Embryonic facial prominence (tissue), 1 donor: Measurements from ENCODE around the gene RASIP1.
"Not testable (repeated sequence)": the region's sequence is repeated elsewhere in the genome, so short reads cannot be mapped to it uniquely, and the experiment has no call there.

Experiments
- DNase-seq: peaks from one replicate; pipeline ENCODE4 v3.0.0-alpha.2; 2016; ENCODE audit errors: extremely low spot score

The RASIP1 gene

GRCh38 chr19:48731452-48731851 is 9.0 kb downstream of the RASIP1 start:
- no peak for DNase-seq

DNA sequence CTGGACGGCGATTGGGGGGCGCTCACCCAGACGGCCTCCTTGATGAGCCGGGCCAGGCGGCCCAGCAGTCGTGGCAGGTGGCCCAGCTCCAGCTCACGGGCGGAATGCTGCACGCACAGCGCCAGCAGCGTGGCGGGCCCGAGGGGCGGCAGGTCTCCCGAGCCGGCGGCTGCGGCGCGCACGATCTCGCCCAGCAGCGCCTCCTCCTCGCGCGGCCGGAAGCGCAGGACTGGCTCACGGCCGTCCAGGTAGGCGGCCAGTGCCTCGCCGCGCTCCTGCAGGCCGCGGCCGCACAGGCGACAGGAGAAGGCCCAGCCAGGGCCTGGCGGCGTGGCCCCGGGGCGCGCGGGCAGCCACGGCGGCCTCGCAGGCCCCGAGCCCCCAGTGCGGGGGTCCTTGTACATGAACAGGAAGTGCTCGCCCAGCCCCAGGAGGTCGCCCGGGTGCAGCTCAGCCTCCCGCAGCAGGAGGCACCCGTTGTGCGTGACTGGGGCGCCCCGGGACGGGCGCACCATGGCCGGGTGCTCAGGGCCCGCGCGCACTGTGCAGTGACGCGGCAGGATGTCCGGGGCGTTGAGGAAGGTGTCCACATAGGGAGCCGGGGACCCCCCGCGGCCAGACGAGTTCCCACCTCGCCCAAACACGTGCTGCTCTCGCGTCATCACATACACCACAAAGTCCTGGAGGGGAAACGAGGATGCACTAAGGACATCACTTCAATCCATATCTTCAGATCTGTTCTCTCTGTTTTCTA is 11.3 kb downstream of the RASIP1 start:
- DNase-seq = no peak

GRCh38 chr19:48726556-48726955 is 13.9 kb downstream of the RASIP1 start:
- DNase-seq = no peak

- DNase-seq = peak; percentile 76
Measured at GRCh38 chr19:48724796-48725753, 15.3 kb downstream of the RASIP1 start.

GRCh38 chr19:48722196-48722708 is 18.2 kb downstream of the RASIP1 start:
- DNase-seq = no peak

DNA sequence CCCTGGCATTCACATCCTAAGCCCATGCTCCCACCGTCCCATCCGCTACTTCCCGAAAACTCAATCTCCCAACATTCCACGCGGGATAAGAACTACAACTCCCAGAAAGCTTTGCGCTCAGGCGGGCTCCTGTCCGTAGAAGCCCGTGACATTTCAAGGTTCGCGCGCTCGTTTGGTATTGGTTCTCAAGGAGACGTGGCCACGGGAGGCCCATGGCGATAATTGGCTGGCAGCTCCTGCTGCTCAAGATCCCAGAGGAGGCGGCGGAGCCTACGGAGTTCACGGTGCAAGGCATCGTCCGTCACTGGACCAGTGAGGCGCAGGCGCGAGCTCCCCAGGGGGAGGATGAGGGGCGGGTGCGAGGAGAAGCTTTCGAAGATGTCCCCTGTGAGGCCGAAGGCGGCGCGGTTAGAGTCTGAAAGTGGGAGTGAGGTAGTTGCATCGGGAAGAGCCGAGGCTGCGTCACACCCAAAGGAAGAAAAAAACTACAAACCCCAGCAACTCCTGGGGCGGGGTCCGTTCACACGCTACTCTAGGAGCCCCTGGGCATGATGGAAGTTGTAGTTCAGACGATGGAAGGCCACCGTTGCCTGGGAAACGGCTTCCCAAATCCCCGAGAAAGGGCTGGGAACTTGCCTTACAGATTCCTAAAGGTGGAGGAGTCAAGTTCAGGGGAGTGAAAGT is 19.7 kb downstream of the RASIP1 start:
- DNase-seq = peak; percentile 99

GRCh38 chr19:48720251-48720612 is 20.2 kb downstream of the RASIP1 start:
- DNase-seq = no peak

- DNase-seq = no peak
Measured at GRCh38 chr19:48719263-48720171, 20.9 kb downstream of the RASIP1 start, which contains the start of gene MAMSTR. TSS of gene MAMSTR (minus strand) at chr19:48719725. CDS start at chr19:48719031, 694 bp downstream.

DNA sequence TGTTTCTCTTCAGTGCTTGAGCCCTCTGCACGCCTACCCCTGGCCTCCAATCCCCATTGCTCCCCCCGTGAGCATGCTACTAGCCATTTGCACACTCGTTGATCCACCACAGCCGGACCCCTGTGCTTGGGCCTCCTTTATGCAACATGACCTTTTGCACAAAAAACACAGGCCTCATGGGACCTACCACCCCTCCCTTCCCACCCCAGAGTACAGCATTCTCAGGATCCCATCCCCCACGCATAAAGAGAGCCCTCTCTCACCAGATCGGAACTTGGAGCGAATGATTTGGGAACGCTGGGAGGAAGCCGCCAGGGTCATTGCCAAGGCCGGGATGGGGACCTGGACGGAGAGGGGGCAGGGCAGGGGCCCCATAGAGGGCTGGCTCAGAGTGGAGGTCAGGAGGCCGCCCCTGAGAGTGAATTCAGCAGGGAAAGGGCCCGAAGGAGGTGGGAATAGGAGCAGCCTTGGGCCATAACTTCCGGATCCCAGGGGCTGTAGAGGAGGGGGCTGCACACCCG is 21.6 kb downstream of the RASIP1 start:
- no peak for DNase-seq

DNA sequence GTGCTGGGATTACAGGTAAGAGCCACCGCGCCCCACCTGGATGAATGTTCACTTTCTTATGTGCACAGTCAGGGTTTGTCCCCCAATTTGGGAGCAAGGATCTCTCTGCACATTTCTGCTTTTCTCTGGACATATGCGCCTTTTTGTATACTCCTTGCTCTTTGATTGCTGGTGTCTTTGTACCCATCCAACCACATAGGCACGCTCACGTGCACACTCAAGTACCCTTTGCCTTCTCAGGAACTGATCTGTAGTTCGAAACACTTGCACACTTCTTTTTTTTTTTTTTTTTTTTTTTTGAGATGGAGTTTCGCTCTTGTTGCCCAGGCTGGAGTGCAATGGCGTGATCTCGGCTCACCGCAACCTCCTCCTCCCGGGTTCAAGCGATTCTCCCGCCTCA is 22.3 kb downstream of the RASIP1 start:
- DNase-seq = not testable (repeated sequence)

- DNase-seq = peak; percentile 61
Measured at GRCh38 chr19:48716562-48717291, 23.7 kb downstream of the RASIP1 start.

DNA sequence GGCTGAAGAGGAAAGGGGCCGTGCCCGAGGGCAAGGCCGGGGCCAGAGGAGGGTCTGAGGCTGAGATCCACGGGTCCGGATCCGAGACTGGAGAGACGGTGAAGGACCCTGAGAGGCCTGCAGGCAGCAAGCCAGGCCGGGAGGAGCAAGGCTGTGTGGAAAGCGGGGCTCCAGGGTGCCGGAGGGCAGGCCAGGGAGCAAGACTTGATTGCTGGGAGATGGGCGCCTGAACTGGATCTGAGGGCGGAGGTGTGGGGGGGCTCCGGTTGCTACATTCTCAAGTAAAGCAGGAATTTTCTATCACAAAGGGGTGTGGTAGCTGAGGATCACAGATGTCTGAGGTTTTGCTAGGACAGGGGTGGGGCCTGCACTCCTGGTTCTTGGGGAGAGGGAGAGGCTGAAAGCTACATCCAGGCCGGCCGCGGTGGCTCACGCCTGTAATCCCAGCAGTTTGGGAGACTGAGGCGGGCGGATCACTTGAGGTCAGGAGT is 24.7 kb downstream of the RASIP1 start:
- DNase-seq = no peak

DNA sequence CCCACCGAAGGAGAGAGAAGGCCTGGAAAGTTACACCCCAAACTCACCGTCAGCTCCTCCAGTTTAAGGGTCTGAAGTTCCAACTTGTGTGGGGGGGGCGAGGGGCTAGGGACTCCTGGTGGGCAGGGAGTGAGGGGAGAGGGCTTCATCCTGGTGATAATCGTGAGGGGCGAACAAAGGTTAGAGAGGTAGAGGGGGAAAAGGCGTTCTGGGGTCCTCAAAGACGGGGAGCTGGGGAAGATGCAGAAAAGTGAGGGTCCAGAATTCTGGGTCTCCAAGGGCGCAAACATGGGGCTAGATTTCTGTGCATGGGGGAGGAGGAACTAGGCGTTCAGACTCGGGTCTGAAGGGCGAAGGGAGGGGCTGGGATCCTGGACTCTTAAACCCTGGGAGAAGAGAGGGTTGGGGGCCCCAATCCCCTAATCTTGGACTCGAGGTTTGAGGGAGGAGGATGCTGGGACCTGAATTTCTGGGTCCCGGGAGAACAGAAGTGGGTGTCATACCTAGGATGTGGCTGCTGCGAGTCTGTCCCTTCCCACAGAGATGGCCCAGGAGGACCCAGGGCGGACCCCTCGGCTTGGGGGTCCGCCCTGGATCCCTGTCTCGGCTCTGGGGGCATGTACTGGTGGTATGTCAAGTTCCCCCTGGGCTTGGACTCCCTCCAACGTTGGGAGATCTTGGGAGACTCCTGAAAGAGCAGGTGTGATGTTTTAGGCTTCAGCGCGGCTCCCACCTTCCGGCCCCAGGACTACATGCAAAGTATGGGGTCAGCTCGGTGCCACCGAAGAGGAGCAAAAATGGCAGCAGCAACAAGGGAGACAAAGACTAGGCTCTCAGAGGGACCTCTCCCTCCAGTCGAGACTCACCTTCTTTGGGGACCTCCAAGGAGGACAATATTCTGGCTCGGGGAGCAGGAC is 25.4 kb downstream of the RASIP1 start:
- DNase-seq = no peak

DNA sequence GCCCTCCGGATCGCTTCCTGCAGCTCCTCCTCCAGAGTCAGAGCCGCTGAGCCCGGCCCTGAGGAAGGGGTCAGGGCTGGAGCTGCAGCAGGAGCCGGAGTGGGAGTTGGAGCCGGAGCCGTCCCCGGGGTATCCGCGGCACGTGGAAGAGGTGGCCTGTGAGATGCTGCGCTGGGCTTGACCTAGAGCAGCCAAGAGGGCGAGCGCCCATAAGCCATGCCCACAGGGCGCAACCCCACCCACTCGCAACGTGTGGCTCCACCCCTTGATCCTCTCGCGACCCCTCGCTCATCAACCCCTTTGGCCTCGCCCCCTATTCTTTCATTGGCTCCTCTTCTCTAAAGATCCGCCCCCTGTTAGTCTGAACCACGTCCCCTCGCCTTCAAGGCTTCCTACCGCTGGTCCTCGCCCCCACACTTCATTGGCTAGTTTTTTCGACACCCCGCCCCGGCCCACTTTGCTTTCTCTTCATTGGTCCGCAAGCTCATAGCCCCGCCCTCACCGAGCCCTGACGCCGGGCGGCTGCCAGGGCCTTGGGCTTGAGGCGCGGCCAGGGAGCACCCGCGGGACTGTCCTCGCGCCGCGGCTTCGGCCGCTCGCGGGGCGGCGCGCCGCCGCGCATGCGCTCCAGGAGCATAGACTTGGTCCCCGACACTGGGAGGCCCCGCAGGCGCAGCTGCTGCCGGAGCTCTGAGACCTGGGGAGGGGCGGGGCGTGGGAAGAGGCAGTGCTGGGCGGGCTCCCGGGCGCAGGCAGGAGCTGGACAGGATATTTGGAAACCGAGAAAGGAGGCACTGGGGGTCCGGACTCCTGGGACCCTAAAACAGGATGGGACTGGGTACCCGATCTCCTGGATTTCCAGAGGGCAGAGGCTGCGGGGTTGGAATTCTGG is 26.3 kb downstream of the RASIP1 start:
- DNase-seq = peak; percentile 98

- DNase-seq = no peak
Measured at GRCh38 chr19:48713041-48713863, 27.2 kb downstream of the RASIP1 start.

DNA sequence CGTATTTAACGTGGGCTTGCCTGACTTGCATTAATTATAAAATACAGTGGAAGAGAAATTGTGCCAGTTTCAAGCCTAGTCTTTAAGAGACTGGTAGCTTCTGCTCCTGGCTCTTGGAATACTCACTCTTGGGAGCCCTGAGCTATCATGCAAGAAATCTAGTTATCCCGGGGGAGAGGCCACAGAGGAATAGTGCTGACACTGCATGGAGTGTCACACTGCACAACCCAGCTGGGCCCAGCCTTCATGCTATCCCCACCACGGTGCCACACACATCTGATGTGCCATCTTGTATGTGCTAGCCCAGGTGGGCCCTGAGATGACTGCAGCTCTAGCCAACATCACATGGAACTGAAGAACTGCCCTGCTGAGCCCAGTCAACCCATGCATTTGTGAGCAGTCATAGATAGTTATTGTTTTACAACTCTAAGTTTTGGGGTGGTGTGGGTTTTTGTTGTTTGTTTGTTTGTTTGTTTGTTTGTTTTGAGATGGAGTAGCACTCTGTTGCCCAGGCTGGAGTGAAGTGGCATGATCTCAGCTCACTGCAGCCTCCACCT is 29.2 kb downstream of the RASIP1 start:
- DNase-seq = no peak
